IPS-NIHi11 (cell line): ENCODE measurements around the gene TLR8.
"Not testable (repeated sequence)": the region's sequence is repeated elsewhere in the genome, so short reads cannot be mapped to it uniquely, and the experiment has no call there.

Experiments
- DNase-seq: peaks from one replicate; pipeline ENCODE4 v3.0.0; 2012; ENCODE audit warnings: mixed read lengths, low spot score

The TLR8 gene

DNA sequence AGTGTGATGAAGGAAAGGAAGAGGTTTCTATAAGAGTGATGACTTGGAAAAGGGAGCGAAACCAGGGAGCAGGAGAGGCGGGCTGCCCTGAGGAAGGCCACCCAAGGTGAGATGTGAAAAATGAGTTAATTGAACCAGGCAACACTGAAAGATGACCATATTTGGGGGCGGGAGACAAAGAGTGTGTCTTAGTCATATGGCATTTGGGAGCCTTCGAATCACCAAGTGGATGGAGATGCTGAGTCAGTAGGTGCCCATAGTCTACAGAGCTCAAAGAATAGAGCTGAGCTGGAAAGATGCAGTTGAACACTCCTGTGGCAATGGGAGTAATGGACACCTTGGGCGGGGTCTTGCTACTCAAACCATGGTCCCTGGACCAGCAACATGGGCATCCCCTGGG is 8.3 kb upstream of the TLR8 start:
- no peak for DNase-seq

DNA sequence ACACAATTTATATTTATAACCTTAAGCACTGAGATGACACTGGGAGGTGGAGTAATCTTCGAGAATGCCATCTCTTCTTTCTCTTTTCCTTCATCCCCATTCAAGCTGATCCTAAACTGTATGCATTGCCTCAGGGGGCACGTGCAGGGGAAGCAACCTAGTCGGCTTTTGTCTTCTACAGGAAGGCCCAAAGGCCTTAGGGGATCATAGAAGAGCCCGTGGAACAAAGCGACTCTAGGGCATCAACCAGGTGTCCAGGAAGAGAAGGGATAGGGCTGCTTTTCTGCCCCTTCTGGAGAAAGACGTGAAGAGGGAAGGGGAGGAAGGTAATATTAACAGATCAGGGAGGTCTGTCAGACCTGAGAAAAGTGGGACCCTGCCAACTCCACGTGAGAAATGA is 6.9 kb upstream of the TLR8 start:
- DNase-seq = peak; percentile 10

DNA sequence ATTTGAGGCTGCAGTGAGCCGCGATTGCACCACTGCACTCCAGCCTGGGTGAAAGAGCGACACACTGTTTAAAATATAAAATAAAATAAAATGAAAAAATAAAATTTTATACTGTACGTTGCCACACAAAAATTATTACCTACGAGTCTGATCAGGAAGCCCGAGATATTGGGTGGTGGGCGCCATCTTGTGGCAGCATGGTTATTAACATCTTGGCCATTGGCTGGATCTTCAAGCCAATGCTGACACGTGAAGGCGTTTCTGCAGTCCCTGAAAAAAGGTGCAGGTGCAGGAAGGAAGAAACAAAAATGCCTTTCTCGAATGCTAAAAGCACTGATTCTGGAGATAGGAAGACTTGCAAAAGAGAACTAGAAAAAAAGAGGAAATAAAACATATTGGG is 4.9 kb upstream of the TLR8 start:
- DNase-seq = peak; percentile 67

DNA sequence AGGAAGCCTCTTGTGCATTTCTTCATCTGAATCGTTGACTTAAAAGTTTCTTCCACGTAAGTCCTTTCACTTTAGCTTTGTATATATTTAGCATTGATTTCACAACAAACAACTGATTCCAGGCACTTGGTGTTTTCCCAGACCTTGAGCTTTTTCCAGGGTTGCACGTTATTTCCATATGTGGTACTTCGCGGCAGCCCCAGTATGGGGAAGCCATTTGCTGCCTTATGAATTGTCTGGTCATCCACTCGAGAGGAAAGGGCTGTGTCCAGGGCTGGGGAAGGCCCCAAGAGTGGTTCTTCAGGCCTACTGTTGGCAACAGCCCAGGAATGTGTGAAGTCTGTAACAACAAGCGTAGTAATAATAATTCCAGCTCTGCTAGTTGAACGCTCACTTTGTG is 2.8 kb upstream of the TLR8 start:
- no peak for DNase-seq

DNA sequence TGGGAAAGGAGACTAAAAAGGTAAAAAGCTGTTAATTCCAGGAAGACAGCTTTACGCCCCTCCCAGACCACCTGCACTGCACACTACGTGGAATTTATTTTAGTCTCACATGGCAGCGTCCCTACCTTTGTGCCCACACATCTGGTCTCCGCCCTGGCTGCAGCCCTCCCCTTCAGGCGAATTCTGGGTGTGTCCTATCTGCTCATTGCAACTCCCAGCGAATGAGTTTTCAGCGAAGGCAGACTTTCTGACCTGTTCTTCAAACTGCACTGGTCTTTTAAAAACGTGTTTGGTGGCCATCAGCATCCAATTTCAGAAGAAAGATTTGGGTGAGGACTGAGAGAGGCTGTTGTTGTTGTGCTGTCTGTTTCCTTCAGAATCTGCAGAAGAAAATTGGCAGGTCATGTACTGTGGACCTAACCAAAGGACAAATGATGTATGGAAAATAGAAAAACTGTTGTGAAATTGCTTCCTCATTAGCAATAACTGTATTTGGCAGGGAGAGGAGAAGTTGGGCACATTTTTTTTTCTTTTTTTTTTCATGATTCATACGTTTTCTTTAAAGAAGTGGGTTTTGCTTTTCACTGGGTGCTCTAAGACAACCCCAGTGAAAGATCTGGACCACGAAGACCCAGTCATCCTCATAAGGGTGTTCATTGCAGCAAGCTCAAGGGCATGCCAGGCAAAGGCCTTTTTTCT is 4.2 kb downstream of the TLR8 start:
- DNase-seq = peak; percentile 20

DNA sequence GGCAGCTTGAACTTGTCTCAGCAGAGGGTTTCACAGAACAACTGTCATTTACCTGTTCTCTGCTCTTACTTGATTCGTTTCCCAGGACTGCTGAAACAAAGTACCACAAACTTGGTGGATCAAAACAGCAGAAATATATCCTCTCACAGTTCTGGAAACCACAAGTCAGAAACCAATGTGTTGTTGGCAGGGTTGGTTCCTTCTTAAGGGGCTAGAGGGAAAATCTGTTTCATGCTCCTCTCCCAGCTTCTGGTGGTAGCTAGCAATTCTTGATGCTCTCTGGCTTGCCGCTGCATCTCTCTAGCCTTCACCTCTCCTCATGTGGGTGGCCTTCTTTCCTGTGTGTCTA is 4.7 kb downstream of the TLR8 start:
- no peak for DNase-seq

DNA sequence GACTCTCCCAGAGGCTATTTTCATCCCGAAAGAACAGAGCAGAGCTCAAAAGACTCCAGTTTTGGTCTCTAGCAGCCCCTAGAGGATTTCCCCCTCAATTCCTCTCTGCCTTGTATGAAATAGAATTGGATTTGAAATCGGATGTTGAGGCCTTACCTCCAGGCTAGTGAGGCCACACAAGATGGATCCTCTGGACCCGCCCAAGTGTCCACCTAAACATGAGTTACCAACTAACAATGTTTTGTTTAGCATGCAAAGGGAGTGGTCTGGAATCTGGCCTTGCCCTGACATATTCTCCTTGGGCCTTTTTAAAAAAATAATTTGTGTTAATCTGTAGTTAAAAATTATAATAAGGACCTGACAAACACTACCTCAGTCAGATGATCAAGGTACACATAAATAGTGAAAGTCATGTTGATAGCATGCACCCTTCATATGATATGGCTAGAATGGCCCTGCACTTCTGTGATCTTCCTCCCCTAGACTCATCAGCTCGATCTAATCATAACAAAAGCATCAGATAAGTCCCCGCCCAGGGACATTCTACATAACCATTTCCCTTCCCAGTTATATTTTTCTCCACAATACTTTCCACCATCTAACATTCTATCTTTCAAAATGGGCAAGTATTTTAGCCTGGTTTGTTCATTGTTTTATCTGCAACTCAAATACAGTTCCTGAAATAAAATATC is 6.5 kb downstream of the TLR8 start:
- no peak for DNase-seq

DNA sequence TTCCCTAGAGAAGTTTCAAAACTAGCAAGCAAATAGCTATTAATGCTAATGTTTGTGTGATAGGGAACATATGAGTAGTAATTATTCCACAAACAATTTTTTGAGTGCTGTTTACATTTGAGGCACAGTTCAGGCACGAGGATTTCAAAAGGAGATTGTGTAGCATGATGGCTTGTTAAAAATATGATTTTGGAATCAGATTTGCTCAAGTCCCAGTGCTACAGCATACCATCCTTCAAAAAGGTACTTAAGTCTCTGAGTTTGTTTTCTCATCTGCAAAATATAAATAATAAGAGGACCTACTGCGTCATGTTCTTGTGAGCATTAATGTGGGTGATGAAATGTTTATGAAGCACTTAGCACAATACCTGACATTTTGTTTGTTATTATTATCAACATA is 11.3 kb downstream of the TLR8 start:
- DNase-seq = no peak

DNA sequence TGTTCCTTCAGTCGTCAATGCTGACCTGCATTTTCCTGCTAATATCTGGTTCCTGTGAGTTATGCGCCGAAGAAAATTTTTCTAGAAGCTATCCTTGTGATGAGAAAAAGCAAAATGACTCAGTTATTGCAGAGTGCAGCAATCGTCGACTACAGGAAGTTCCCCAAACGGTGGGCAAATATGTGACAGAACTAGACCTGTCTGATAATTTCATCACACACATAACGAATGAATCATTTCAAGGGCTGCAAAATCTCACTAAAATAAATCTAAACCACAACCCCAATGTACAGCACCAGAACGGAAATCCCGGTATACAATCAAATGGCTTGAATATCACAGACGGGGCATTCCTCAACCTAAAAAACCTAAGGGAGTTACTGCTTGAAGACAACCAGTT is 12.6 kb downstream of the TLR8 start:
- no peak for DNase-seq

DNA sequence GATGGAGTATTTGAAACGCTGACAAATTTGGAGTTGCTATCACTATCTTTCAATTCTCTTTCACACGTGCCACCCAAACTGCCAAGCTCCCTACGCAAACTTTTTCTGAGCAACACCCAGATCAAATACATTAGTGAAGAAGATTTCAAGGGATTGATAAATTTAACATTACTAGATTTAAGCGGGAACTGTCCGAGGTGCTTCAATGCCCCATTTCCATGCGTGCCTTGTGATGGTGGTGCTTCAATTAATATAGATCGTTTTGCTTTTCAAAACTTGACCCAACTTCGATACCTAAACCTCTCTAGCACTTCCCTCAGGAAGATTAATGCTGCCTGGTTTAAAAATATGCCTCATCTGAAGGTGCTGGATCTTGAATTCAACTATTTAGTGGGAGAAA is 13.2 kb downstream of the TLR8 start:
- no peak for DNase-seq

DNA sequence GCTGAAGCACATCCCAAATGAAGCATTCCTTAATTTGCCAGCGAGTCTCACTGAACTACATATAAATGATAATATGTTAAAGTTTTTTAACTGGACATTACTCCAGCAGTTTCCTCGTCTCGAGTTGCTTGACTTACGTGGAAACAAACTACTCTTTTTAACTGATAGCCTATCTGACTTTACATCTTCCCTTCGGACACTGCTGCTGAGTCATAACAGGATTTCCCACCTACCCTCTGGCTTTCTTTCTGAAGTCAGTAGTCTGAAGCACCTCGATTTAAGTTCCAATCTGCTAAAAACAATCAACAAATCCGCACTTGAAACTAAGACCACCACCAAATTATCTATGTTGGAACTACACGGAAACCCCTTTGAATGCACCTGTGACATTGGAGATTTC is 14.6 kb downstream of the TLR8 start:
- DNase-seq = no peak

DNA sequence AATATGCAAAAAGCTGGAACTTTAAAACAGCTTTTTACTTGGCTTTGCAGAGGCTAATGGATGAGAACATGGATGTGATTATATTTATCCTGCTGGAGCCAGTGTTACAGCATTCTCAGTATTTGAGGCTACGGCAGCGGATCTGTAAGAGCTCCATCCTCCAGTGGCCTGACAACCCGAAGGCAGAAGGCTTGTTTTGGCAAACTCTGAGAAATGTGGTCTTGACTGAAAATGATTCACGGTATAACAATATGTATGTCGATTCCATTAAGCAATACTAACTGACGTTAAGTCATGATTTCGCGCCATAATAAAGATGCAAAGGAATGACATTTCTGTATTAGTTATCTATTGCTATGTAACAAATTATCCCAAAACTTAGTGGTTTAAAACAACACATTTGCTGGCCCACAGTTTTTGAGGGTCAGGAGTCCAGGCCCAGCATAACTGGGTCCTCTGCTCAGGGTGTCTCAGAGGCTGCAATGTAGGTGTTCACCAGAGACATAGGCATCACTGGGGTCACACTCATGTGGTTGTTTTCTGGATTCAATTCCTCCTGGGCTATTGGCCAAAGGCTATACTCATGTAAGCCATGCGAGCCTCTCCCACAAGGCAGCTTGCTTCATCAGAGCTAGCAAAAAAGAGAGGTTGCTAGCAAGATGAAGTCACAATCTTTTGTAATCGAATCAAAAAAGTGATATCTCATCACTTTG is 15.6 kb downstream of the TLR8 start:
- no peak for DNase-seq

DNA sequence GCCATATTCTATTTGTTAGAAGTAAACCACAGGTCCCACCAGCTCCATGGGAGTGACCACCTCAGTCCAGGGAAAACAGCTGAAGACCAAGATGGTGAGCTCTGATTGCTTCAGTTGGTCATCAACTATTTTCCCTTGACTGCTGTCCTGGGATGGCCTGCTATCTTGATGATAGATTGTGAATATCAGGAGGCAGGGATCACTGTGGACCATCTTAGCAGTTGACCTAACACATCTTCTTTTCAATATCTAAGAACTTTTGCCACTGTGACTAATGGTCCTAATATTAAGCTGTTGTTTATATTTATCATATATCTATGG is 16.1 kb downstream of the TLR8 start:
- no peak for DNase-seq

DNA sequence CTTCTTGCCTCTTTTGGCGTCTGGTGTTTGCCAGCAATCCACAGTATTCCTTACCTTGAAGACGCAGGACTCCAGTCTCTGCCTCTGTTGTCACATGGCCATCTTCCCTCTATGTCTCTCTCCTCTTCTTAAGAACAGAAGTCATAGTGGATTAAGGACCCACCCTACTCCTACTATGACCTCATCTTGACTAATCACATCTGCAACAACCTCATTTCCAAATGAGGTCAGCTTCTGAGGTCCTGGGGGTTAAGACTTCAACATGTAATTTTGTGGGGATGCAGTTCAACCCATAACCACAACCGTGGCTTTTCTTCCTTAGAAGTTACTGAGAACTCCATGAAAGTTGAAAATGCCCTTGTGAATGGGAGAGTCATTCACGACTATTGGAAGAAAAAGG is 23.3 kb downstream of the TLR8 start:
- DNase-seq = no peak

DNA sequence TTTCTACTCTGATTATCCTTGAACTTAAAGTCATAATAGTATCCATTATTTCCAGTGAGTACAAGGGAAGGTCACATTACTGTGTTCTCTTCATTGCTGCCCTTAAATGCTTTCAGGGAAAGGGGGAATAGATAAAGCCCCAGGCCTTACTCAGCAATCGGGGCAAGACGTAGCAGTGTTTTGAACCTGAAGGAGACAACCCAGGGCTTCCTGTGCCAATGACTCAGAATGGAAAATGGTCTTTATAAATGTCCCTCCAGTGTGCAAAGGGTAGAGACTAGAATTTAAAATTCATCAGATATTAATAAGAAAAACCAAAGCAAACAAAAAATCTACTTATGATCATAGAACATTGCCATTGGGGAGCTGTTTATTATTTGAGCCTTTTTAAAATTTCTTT is 23.7 kb downstream of the TLR8 start:
- no peak for DNase-seq

DNA sequence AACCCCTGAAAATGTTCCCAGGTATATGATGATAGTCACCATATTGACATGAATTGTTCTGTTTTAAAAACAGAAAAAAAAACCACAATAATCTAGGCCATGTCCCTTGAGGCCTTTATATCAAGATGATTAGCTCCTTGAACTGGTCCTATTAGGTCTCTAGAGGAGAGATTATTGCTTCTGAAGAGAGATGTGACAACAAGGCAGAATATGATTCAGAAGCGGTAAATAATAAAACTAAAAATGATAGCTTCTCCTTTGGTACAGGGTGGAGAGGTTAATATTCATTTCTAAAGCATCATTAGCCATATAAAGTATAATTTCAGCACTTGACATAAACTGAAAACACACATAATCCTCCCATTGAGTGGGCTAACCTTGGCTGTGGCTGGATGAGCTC is 25.8 kb downstream of the TLR8 start:
- no peak for DNase-seq

DNA sequence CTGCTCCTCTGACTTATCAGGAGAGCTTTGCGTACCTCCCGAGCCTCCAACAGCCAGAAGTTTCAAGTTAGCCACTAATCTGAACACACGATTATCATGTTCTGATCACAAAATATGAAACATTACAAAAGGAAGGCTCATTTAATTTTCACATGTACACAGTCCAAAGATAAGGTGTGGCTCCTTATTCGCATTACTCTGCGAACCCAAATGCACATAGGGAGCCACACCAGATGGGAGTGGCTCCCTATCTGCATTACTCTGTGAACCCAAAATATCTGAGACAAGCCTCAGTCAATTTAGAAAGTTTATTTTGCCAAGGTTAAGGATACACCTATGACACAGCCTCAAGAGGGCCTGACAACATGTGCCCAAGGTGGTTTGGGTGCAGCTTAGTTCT is 28.4 kb downstream of the TLR8 start:
- DNase-seq = no peak

DNA sequence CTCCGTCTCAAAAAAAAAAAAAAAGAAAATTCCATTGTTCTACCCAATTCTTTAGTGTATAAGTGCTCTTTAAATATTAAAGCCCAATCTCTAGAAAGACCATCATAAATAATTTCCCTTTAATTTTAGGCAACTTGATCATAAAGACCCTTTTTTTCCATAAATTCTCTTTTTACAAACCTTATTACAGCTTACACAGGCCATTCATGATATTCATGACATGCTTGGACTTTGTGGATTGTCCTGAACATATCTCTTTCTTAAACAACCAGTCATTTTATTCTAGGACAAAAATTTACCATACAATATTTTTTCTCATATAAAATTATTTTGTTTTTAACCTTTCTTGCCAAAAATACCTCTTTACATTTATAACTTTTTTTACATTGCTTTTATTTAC is 30.5 kb downstream of the TLR8 start:
- DNase-seq = no peak

DNA sequence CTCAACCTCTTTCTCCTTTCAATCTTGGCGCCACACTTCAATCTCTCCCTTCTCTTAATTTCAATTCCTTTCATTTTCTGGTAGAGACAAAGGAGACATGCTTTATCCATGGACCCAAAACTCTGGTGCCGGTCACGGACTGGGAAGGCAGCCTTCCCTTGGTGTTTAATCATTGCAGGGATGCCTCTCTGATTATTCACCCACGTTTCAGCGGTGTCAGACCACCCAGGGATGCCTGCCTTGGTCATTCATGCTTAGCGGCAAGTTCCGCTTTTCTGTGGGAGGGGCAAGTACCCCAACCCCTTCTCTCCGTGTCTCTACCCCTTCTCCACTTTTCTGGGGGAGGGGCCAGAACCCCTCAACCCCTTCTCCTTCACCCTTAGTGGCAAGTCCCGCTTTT is 34.1 kb downstream of the TLR8 start:
- DNase-seq = not testable (repeated sequence)

DNA sequence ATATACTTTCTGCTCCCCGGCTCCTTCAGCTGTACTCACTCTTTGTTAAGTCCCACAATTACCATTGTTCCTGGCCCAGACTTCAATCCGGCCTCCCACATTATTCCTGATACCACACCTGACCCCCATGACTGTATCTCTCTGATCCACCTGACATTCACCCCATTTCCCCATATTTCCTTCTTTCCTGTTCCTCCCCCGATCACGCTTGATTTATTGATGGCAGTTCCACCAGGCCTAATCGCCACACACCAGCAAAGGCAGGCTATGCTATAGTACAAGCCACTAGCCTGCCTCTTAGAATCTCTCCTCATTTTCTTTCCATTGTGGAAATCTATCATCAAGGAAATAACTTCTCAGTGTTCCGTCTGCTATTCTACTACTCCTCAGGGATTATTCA is 37.2 kb downstream of the TLR8 start:
- DNase-seq = not testable (repeated sequence)

DNA sequence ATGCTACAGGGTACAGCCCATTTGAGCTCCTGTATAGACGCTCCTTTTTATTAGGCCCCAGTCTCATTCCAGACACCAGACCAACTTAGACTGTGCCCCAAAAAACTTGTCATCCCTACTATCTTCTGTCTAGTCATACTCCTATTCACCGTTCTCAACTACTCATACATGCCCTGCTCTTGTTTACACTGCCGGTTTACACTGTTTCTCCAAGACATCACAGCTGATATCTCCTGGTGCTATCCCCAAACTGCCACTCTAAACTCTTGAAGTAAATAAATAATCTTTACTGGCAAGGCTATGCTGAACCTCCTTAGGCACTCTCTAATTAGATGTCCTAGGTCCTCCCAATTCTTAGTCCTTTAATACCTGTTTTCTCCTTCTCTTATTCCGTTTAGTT is 38.0 kb downstream of the TLR8 start:
- DNase-seq = not testable (repeated sequence)

DNA sequence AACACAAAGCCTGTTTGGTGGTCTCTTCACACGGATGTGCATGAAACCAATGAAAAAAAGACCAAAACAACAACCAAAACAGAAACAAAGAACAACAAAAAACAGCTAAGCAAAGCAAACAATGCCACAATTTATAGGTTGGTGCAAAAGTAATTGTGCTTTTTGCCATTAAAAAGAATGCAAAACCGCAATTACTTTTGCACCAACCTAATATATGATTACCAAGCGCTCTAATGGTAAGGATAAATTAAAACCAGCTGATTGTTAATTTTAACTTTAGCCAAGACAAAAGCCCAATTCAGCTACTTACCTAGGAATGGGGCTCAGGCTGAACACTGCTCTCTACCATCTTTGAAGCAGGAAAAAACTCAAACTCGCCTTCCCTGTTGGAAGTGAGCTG is 39.1 kb downstream of the TLR8 start:
- no peak for DNase-seq

DNA sequence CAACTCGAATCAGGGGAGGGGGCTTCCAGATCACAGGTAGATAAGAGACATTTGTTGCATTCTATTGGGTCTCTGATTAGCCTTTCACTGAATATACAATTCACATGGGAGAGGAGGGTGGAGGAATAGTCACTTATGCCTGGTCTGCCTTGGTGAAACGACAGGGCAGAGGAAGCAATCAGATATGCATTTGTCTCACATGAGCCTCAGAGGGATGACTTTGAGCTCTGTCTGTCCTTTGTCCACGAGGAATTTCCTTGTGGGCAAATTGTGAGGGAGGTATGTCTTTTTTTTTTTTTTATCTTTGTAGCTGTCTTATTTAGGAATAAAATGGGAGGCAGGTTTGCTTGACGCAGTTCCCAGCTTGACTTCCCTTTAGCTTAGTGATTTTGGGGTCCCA is 40.0 kb downstream of the TLR8 start:
- DNase-seq = no peak
